ENCODE measurements around the gene ABCC10.
"Not testable (repeated sequence)": the region's sequence is repeated elsewhere in the genome, so short reads cannot be mapped to it uniquely, and the experiment has no call there.

The ABCC10 gene

DNA sequence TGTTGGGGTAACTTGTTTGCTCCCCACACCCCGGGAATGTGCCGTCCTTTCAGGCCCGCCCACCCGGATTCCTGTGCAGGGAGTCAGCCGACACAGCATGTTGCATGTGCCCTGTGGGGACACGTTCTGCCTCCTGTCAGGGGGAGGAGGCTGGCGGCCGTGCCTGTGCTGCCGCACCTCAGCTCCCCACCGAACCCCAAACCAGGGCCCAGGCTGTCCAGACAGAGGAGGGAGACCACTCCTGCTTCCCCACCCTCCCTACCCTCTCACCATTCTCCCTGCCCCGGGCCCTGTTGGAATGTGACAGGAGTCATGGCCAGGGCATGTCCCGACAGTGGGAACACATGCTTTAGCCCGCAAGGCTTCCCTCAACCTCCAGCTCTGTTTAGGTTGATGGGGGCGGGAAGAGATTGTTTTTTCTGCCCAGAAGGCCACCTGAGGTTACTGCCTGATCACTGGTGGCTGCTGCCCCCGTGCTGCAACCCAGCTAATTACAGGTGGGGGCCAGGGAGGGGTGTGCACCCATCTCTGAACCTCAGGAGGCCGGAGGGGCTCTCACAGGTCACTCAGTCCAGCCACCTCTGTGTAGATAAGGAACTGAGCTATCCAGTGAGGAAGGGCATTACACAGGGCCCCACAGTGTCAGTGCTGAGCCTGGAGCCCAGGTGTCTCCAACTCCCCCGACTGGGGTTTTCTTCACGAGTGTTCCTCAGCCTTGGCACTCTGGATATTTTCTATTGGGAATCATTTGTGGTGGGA is 69.2 kb downstream of the ABCC10 start:
- no peak for DNase-seq (ENCODE audit: low read depth in 2 of 2)

DNA sequence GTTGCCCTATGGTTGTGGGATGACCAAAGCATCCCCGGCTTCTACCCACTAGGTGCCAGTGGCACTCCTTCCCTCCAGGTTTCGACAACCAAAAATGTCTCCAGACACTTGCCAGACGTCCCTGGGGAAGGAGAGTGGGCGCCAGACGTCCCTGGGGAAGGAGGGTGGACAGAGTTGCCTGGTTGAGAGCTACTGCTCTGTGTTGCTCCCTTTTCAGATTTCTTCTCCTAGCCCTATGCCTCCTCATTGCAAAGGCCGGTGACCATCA is 69.7 kb downstream of the ABCC10 start:
- no peak for DNase-seq (ENCODE audit: low read depth in 2 of 2)

- no peak for DNase-seq (ENCODE audit: low read depth in 2 of 2)
Observed at GRCh38 chr6:43497689-43498088, 70.3 kb downstream of the ABCC10 start.

- not testable (repeated sequence) for DNase-seq (ENCODE audit: low read depth in 2 of 2)
Observed at GRCh38 chr6:43498291-43498690, 71.0 kb downstream of the ABCC10 start.

DNA sequence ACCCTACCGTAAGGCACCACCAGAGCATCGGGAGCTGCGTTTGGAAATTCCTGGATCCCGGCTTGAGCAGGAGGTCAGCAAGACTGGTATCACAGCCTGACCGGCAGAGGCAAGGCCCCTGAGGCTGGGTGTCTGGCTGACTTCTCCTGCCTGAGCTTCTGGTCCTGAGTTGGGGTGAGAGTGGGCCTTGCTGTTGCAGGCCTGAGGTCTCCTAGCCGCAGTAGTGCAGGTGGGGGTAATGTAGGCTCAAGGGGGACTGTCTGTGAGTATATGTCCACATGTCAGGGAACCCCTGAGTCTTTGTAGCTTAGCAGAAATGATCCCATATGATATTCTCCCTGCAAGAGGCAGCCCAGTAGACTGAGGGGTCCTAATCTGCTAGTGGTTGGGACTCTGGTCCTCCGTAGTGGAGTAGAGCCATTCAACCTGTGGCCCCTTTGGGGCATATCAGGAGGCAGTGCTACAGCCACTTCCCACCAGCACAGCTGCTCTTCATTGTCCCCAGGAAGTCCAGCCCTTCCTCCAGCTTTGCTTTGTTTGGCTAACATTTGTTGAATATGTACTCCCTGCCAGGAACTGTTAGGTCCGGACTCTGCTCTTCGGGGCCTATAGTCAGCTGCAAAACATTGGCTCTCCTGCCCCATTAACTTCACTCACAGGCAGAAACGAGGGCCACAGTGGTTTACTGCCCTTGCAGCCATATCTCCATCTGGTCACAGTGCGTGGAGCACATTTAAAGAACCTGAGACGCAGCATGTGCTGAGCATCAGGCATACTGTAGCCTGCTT is 71.9 kb downstream of the ABCC10 start:
- no peak for DNase-seq (ENCODE audit: low read depth in 2 of 2)
